Panc1 (cell line): ENCODE data around the gene GOLGA1. TPM values are rescaled to one million over a fixed set of nuclear protein-coding genes. Genes with fewer than 3 reads are reported as not detected.

Source experiments
- total RNA-seq: library from RNA; stranded (reverse); gene quantifications from one replicate; pipeline ENCODE4 v1.2.1, GENCODE V29; 2021; ENCODE audit not compliant: unreplicated experiment

The GOLGA1 gene
- total RNA-seq, 1 experiment from 2014 or later: 15.5 TPM

Other genes with a start within 250 kb of the GOLGA1 start
- gene NR6A1, start 169.8 kb downstream of the GOLGA1 start, total RNA-seq: 7.6 TPM
- 44.5 TPM for gene OLFML2A, start 163.9 kb downstream of the GOLGA1 start, total RNA-seq
- gene WDR38, start 87.6 kb downstream of the GOLGA1 start, total RNA-seq: not detected
- gene RPL35, start 79.1 kb downstream of the GOLGA1 start, total RNA-seq: 758 TPM
- gene ARPC5L, start 79.0 kb downstream of the GOLGA1 start, total RNA-seq: 39.6 TPM
- 4.7 TPM for gene SCAI, start 202.4 kb upstream of the GOLGA1 start, total RNA-seq
- 27.3 TPM for gene PPP6C, start 248.7 kb upstream of the GOLGA1 start, total RNA-seq